GM12878 (cell line): ENCODE measurements around the gene DOK7.

Experiments used
- BHLHE40 ChIP-seq, 2 experiments: fragments of 450-650 bp in 1 of 2; IDR thresholded peaks; 2 replicates each; pipeline ENCODE4 v1.6.1; 2011 to 2017; ENCODE audit warnings: low read depth in 2 of 2, borderline replicate concordance in 1 of 2, improper control_type of control experiment in 1 of 2, low read length in 1 of 2, mild to moderate bottlenecking in 1 of 2
- HDAC6 ChIP-seq: fragments of 200-600 bp; sonication (generic); IDR thresholded peaks from one replicate; pipeline ENCODE4 v1.8.0; 2017; ENCODE audit warnings: antibody characterized with exemption; ENCODE audit not compliant: unreplicated experiment
- POLR2A ChIP-seq: IDR thresholded peaks from 2 replicates; pipeline ENCODE4 v1.6.1; 2011; ENCODE audit warnings: low read depth, mild to moderate bottlenecking, low read length
- POLR2AphosphoS5 ChIP-seq: IDR thresholded peaks from 2 replicates; pipeline ENCODE4 v1.6.1; 2011; ENCODE audit warnings: mild to moderate bottlenecking, low read length, inconsistent platforms
- SPI1 ChIP-seq: IDR thresholded peaks from 2 replicates; pipeline ENCODE4 v1.6.1; 2011; ENCODE audit warnings: low read depth, mild to moderate bottlenecking, low read length, moderate library complexity, borderline replicate concordance; ENCODE audit not compliant: insufficient read depth
- TBL1XR1 ChIP-seq: IDR thresholded peaks from 2 replicates; pipeline ENCODE4 v1.6.1; 2012; ENCODE audit warnings: low read depth, low read length, improper control_type of control experiment
- TCF3 ChIP-seq: IDR thresholded peaks from 2 replicates; pipeline ENCODE4 v1.6.1; 2012; ENCODE audit warnings: low read depth, mild to moderate bottlenecking, low read length, borderline replicate concordance; ENCODE audit not compliant: insufficient read depth
- ZNF217 ChIP-seq: fragments of 450-650 bp; IDR thresholded peaks from 2 replicates; pipeline ENCODE4 v1.6.1; 2017; ENCODE audit warnings: antibody characterized with exemption, mild to moderate bottlenecking
- TF ChIP-seq, protein P1 (sequence below), 3 experiments: IDR thresholded peaks in 2 of 3; conservative IDR thresholded peaks in 1 of 3; 2 replicates each; pipeline ENCODE4 v1.5.1; 2011; ENCODE audit warnings: low read depth in 3 of 3, low read length in 3 of 3, mild to moderate bottlenecking in 3 of 3, control low read depth in 2 of 3, moderate library complexity in 2 of 3, inconsistent platforms in 1 of 3, mixed read lengths in 1 of 3; ENCODE audit not compliant: control insufficient read depth in 2 of 3, insufficient read depth in 1 of 3; ENCODE audit errors: extremely low read depth in 1 of 3

DNA sequence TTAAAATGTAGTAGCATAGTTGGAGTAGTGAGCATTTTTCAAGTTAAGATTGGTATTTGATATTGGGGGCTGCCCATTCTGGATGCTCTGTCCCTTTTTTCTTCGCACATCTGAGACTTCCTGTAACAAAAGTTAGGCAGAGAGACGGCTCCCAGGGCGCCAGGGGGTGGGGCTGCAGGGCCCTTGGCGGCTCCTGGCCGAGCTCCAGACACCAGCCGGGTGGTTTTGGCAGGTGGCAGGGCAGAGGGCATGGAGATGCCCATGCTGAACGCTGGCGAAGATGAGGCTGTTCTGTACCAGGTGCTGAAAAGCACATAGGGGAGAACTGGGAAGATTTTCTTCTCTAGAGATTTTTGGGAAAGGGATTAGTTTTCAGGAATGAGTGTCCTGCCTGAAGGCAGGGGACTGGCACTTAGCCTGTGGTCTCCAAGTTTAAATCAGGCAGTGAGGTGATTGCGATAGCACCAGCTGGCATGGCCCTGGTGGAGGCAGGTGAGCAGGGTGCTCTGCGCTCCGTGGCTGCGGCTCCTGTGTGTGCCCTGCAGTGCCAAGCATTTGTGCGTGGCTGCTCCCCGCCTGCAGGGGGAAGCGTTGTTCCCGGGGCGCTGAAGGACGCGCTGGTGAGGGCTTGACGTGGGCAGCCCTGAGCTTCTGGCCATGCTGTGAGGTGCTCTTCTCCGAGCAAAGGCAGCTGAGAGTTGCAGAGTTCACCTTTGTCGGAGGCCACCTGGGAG lies 44.9 kb upstream of the DOK7 start:
- TF ChIP-seq SPI1, result no peak
- TF ChIP-seq POLR2AphosphoS5, result no peak
- no peak for TF ChIP-seq TCF3
- no peak for TF ChIP-seq HDAC6
- TF ChIP-seq TBL1XR1, result no peak
- no peak for TF ChIP-seq POLR2A
- TF ChIP-seq, protein P1, sequence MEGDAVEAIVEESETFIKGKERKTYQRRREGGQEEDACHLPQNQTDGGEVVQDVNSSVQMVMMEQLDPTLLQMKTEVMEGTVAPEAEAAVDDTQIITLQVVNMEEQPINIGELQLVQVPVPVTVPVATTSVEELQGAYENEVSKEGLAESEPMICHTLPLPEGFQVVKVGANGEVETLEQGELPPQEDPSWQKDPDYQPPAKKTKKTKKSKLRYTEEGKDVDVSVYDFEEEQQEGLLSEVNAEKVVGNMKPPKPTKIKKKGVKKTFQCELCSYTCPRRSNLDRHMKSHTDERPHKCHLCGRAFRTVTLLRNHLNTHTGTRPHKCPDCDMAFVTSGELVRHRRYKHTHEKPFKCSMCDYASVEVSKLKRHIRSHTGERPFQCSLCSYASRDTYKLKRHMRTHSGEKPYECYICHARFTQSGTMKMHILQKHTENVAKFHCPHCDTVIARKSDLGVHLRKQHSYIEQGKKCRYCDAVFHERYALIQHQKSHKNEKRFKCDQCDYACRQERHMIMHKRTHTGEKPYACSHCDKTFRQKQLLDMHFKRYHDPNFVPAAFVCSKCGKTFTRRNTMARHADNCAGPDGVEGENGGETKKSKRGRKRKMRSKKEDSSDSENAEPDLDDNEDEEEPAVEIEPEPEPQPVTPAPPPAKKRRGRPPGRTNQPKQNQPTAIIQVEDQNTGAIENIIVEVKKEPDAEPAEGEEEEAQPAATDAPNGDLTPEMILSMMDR (IDR thresholded peaks at IDR 0.05 in 2 of 3, conservative IDR thresholded peaks at IDR 0.05 in 1 of 3; ENCODE audit: control insufficient read depth in 2 of 3, extremely low read depth in 1 of 3, insufficient read depth in 1 of 3, low read depth in 3 of 3, low read length in 3 of 3), result no peak
- no peak for TF ChIP-seq ZNF217
- TF ChIP-seq BHLHE40 (IDR thresholded peaks at IDR 0.05; ENCODE audit: borderline replicate concordance in 1 of 2, low read depth in 2 of 2, low read length in 1 of 2), result no peak
